Astrocyte (in vitro differentiated cells and primary cell): ENCODE measurements around the gene IFNA21.
"Not testable (repeated sequence)": the region's sequence is repeated elsewhere in the genome, so short reads cannot be mapped to it uniquely, and the experiment has no call there.

Experiments
- CTCF ChIP-seq: IDR thresholded peaks from 2 replicates; pipeline ENCODE4 v1.5.1; 2011; ENCODE audit warnings: low read depth, mild to moderate bottlenecking, inconsistent platforms, low read length, moderate library complexity; ENCODE audit not compliant: insufficient read depth
- EZH2 ChIP-seq: IDR thresholded peaks from 2 replicates; pipeline ENCODE4 v1.6.1; 2012; ENCODE audit warnings: mild to moderate bottlenecking, low read length, inconsistent platforms; ENCODE audit not compliant: insufficient read depth

- TF ChIP-seq CTCF, EZH2: not testable (repeated sequence)
Measured at GRCh38 chr9:21207043-21207442, 40.6 kb upstream of the IFNA21 start, which contains the start of gene IFNA10.
